Mesothelial cell of epicardium (in vitro differentiated cells): ENCODE measurements around the gene ADRA1B. TPM values are rescaled to one million over a fixed set of nuclear protein-coding genes. Genes with fewer than 3 reads are reported as not detected.

ENCODE experiments used
- DNase-seq, 2 experiments: peaks; one replicate each; pipeline ENCODE4 v3.0.0; 2021; ENCODE audit warnings: low spot score in 2 of 2; ENCODE audit not compliant: unreplicated experiment in 2 of 2
- H3K27ac Mint-ChIP-seq: 2 replicates; pipeline ENCODE4 v1.8.0; 2021; ENCODE audit warnings: mixed read lengths
- H3K27me3 Mint-ChIP-seq: 2 replicates; pipeline ENCODE4 v1.8.0; 2021; ENCODE audit warnings: low read depth, mixed read lengths
- H3K36me3 Mint-ChIP-seq: 2 replicates; pipeline ENCODE4 v1.8.0; 2021; ENCODE audit warnings: mixed read lengths
- H3K4me1 Mint-ChIP-seq: 2 replicates; pipeline ENCODE4 v1.8.0; 2021; ENCODE audit warnings: mixed read lengths
- H3K4me3 Mint-ChIP-seq: 2 replicates; pipeline ENCODE4 v1.8.0; 2021; ENCODE audit warnings: mild to moderate bottlenecking, moderate library complexity, mixed read lengths
- H3K9me3 Mint-ChIP-seq: 2 replicates; pipeline ENCODE4 v1.8.0; 2021; ENCODE audit warnings: mixed read lengths
- CTCF ChIP-seq: fragments of 200-600 bp; sonication (generic); IDR thresholded peaks from one replicate; pipeline ENCODE4 v1.5.0; 2021; ENCODE audit warnings: antibody characterized with exemption; ENCODE audit not compliant: unreplicated experiment
- total RNA-seq: library from RNA; stranded (reverse); gene quantifications from 3 replicates; pipeline ENCODE4 v1.2.1, GENCODE V29; 2021

Gene ADRA1B
- total RNA-seq, 1 donor from 2014 or later, result 2.5 TPM

- H3K4me1 Mint-ChIP-seq, result peaks cover 2% of the 10 kb centered on the region
- no peaks in the 10 kb centered on the region for H3K36me3 Mint-ChIP-seq
- no peak overlapping the region for H3K27ac Mint-ChIP-seq
- H3K9me3 Mint-ChIP-seq, result no peaks in the 10 kb centered on the region
- H3K27me3 Mint-ChIP-seq, result peaks cover 50% of the 10 kb centered on the region
- peak overlapping the region; percentile 49 for H3K4me3 Mint-ChIP-seq
- DNase-seq, result no peak
- no peak for TF ChIP-seq CTCF
These were observed 55.2 kb downstream of the ADRA1B start for GRCh38 chr5:159971514-159971913.

GRCh38 chr5:159971931-159972461, 55.7 kb downstream of the ADRA1B start:
- Mint-ChIP-seq H3K36me3 (no peaks in the 10 kb centered on the region), H3K4me1 (peaks cover 2% of the 10 kb centered on the region), H3K9me3 (no peaks in the 10 kb centered on the region), H3K27ac (no peak overlapping the region), H3K4me3 (no peak overlapping the region), H3K27me3 (peaks cover 49% of the 10 kb centered on the region)
- peak; percentile 40 to 50 for DNase-seq
- TF ChIP-seq CTCF, result no peak

- no peaks in the 10 kb centered on the region for H3K9me3 Mint-ChIP-seq
- H3K27ac Mint-ChIP-seq, result peak overlapping the region; percentile 69
- peaks cover 54% of the 10 kb centered on the region for H3K27me3 Mint-ChIP-seq
- peaks cover 2% of the 10 kb centered on the region for H3K4me1 Mint-ChIP-seq
- peak overlapping the region; percentile 61 for H3K4me3 Mint-ChIP-seq
- no peak for DNase-seq
- no peaks in the 10 kb centered on the region for H3K36me3 Mint-ChIP-seq
- no peak for TF ChIP-seq CTCF
These were observed 56.5 kb downstream of the ADRA1B start for GRCh38 chr5:159972538-159973362.

- Mint-ChIP-seq H3K27me3 (peaks cover 64% of the 10 kb centered on the region), H3K4me1 (peaks cover 2% of the 10 kb centered on the region), H3K27ac (no peak overlapping the region), H3K9me3 (no peaks in the 10 kb centered on the region), H3K4me3 (no peak overlapping the region), H3K36me3 (no peaks in the 10 kb centered on the region)
- no peak for DNase-seq
- TF ChIP-seq CTCF, result no peak
These were observed 59.3 kb downstream of the ADRA1B start for GRCh38 chr5:159975462-159976019.

- no peak for DNase-seq
- H3K4me1 Mint-ChIP-seq, result peaks cover 2% of the 10 kb centered on the region
- H3K27ac Mint-ChIP-seq, result no peak overlapping the region
- H3K9me3 Mint-ChIP-seq, result no peaks in the 10 kb centered on the region
- H3K27me3 Mint-ChIP-seq, result peaks cover 60% of the 10 kb centered on the region
- H3K36me3 Mint-ChIP-seq, result no peaks in the 10 kb centered on the region
- TF ChIP-seq CTCF, result no peak
- H3K4me3 Mint-ChIP-seq, result no peak overlapping the region
These were observed 60.6 kb downstream of the ADRA1B start for GRCh38 chr5:159976921-159977320.
